A549 (cell line): ENCODE measurements around the gene SCPEP1. TPM values are rescaled to one million over a fixed set of nuclear protein-coding genes. Genes with fewer than 3 reads are reported as not detected.
"Not testable (repeated sequence)": the region's sequence is repeated elsewhere in the genome, so short reads cannot be mapped to it uniquely, and the experiment has no call there.

ENCODE experiments used
- ATAC-seq, 2 experiments: fragments of 200-7000 bp in 1 of 2; fragments of >200 bp in 1 of 2; cut with Nextera tagmentation in 1 of 2; cut with Tn5 transposase in 1 of 2; 3 replicates each; pipeline versions ENCODE4 v1.8.0 to v1.9.1; 2018 to 2020; ENCODE audit warnings: mild to moderate bottlenecking in 1 of 2, moderate library complexity in 1 of 2
- CTCF ChIA-PET: fragments of 300-600 bp; sonication (Branson Sonifier 250); formaldehyde crosslinking; extraction: SDS; loops from one replicate; lab custom pipeline; 2021; ENCODE audit warnings: antibody characterized with exemption, inconsistent platforms; lab: Yijun Ruan, JAX
- POLR2A ChIA-PET: fragments of 350-600 bp; formaldehyde crosslinking; extraction: SDS; loops from one replicate; lab custom pipeline; 2021; ENCODE audit warnings: antibody characterized with exemption, inconsistent platforms; lab: Yijun Ruan, JAX
- DNase-seq, 2 experiments: peaks; one replicate each; pipeline versions ENCODE4 v3.0.0 to v3.0.0-alpha.2; 2011 to 2016; ENCODE audit warnings: low read depth in 1 of 2, low spot score in 1 of 2
- FAIRE-seq: peaks from 2 replicates; lab custom pipeline; 2011; peaks lifted over from hg19 to GRCh38; lab: Jason Lieb, UNC
- H3K27ac ChIP-seq, 2 experiments: fragments of >200 bp; sonication (Bioruptor Twin); formaldehyde crosslinking; 3 replicates each; pipeline ENCODE4 v1.5.1; 2016 to 2017
- H3K4me1 ChIP-seq: fragments of >200 bp; sonication (Bioruptor Twin); formaldehyde crosslinking; 3 replicates; pipeline ENCODE4 v1.6.1; 2016
- H3K4me2 ChIP-seq: fragments of >200 bp; sonication (Bioruptor Twin); formaldehyde crosslinking; 3 replicates; pipeline ENCODE4 v1.6.1; 2016
- H3K4me3 ChIP-seq: fragments of >200 bp; sonication (Bioruptor Twin); formaldehyde crosslinking; 3 replicates; pipeline ENCODE4 v1.5.1; 2016
- H3K9me3 ChIP-seq: fragments of >200 bp; sonication (Bioruptor Twin); formaldehyde crosslinking; 3 replicates; pipeline ENCODE4 v1.6.1; 2016
- CTCF ChIP-seq: fragments of >200 bp; sonication (Bioruptor Twin); formaldehyde crosslinking; IDR thresholded peaks from 3 replicates; pipeline ENCODE4 v1.5.1; 2016
- EHMT2 ChIP-seq: fragments of 200-600 bp; sonication (generic); IDR thresholded peaks from 2 replicates; pipeline ENCODE4 v1.6.1; 2016; ENCODE audit warnings: antibody characterized with exemption, low read depth, mild to moderate bottlenecking, moderate library complexity
- FOSB ChIP-seq: fragments of 250-450 bp; sonication (Bioruptor Pico); IDR thresholded peaks from 2 replicates; pipeline ENCODE4 v1.5.0; 2020; ENCODE audit warnings: mild to moderate bottlenecking, moderate library complexity
- HMGXB4 ChIP-seq: fragments of 250-450 bp; sonication (Bioruptor Pico); IDR thresholded peaks from 2 replicates; pipeline ENCODE4 v1.5.0; 2021; ENCODE audit warnings: mild to moderate bottlenecking, moderate library complexity, borderline replicate concordance
- HOXB13 ChIP-seq: fragments of 250-450 bp; sonication (Bioruptor Pico); IDR thresholded peaks from 2 replicates; pipeline ENCODE4 v1.5.0; 2020; ENCODE audit warnings: low read depth, mild to moderate bottlenecking, moderate library complexity
- JUN ChIP-seq, 2 experiments: fragments of >200 bp; sonication (Bioruptor Twin); formaldehyde crosslinking; IDR thresholded peaks; 2 replicates in 1 of 2; 3 replicates in 1 of 2; pipeline ENCODE4 v1.6.1; 2016 to 2017
- MYC ChIP-seq: IDR thresholded peaks from 2 replicates; pipeline ENCODE4 v1.6.1; 2012; ENCODE audit warnings: mild to moderate bottlenecking, inconsistent platforms, low read length, improper control_type of control experiment, borderline replicate concordance
- NR3C1 ChIP-seq: fragments of >200 bp; sonication (Bioruptor Twin); formaldehyde crosslinking; IDR thresholded peaks from 3 replicates; pipeline ENCODE4 v1.6.1; 2017
- PHF8 ChIP-seq: fragments of 200-600 bp; sonication (generic); IDR thresholded peaks from 2 replicates; pipeline ENCODE4 v1.6.1; 2016; ENCODE audit warnings: low read depth, mild to moderate bottlenecking, antibody characterized with exemption, moderate library complexity, borderline replicate concordance
- POLR2A ChIP-seq: IDR thresholded peaks from 2 replicates; pipeline ENCODE4 v1.6.1; 2012; ENCODE audit warnings: mild to moderate bottlenecking, low read length
- RAD21 ChIP-seq, 2 experiments: fragments of >200 bp in 1 of 2; sonication (Bioruptor Twin) in 1 of 2; formaldehyde crosslinking in 1 of 2; IDR thresholded peaks in 1 of 2; conservative IDR thresholded peaks in 1 of 2; 2 replicates in 1 of 2; 3 replicates in 1 of 2; pipeline ENCODE4 v1.6.1; 2012 to 2018; ENCODE audit warnings: inconsistent platforms in 1 of 2
- SMC3 ChIP-seq: fragments of >200 bp; sonication (Bioruptor Twin); formaldehyde crosslinking; IDR thresholded peaks from 3 replicates; pipeline ENCODE4 v1.6.1; 2018; ENCODE audit warnings: inconsistent platforms
- ZFP36 ChIP-seq: fragments of 450-650 bp; IDR thresholded peaks from 2 replicates; pipeline ENCODE4 v1.6.1; 2014; ENCODE audit warnings: borderline replicate concordance; ENCODE audit not compliant: partially characterized antibody
- WGBS: methylation state at CpG from one replicate; pipeline ENCODE4 v1.1.6; 2017; ENCODE audit errors: missing lambda C conversion rate; 5-methylcytosine and 5-hydroxymethylcytosine counted together
- polyA plus RNA-seq, 4 experiments: library from polyadenylated mRNA; depleted of rRNA in 3 of 4; stranded (reverse); fragments of >200 nt; fragmentation: RNase III in 1 of 4; extraction: RNeasy Plus Mini Kit Qiagen cat#74134 plus additional on column Dnase treatment in 1 of 4; gene quantifications; 2 replicates in 3 of 4; 3 replicates in 1 of 4; pipeline ENCODE4 v1.2.3, GENCODE V29; 2011 to 2017
- TF ChIP-seq, protein P1 (sequence below): fragments of >200 bp; sonication (Bioruptor Twin); formaldehyde crosslinking; IDR thresholded peaks from 3 replicates; pipeline ENCODE4 v1.6.1; 2016
- TF ChIP-seq, protein P2 (sequence below): IDR thresholded peaks from 2 replicates; pipeline ENCODE4 v1.6.1; 2012

The SCPEP1 gene
- polyA plus RNA-seq, 2 of the 4 experiments (the other 2 are of a cell fraction) = 44.5 to 45.0 TPM

- peak; percentile 83 for TF ChIP-seq SMC3
- peak; percentile 84; the same call in 1 of the 2 replicates for TF ChIP-seq HMGXB4 (CRISPR knock-in tag)
- TF ChIP-seq HOXB13 = 0 out of 2 replicates have a peak, but pooled peaks have one; percentile 57
- TF ChIP-seq, protein P1, sequence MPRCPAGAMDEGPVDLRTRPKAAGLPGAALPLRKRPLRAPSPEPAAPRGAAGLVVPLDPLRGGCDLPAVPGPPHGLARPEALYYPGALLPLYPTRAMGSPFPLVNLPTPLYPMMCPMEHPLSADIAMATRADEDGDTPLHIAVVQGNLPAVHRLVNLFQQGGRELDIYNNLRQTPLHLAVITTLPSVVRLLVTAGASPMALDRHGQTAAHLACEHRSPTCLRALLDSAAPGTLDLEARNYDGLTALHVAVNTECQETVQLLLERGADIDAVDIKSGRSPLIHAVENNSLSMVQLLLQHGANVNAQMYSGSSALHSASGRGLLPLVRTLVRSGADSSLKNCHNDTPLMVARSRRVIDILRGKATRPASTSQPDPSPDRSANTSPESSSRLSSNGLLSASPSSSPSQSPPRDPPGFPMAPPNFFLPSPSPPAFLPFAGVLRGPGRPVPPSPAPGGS = peak; percentile 47; the same call in 1 of the 3 replicates
- peak; percentile 69 for TF ChIP-seq POLR2A
- TF ChIP-seq RAD21 (conservative IDR thresholded peaks at IDR 0.05 in 1 of 2, IDR thresholded peaks at IDR 0.05 in 1 of 2) = peak; percentile 64 to 73
- peak; percentile 99 for TF ChIP-seq PHF8
- TF ChIP-seq FOSB = no peak
- TF ChIP-seq NR3C1 = no peak
- peak; percentile 94 for TF ChIP-seq CTCF
- TF ChIP-seq JUN (IDR thresholded peaks at IDR 0.05) = peak in 1 of 2 experiments; percentile 97; a peak in 3 of 5 replicates
- no peak for TF ChIP-seq EHMT2
- TF ChIP-seq MYC = peak; percentile 96
- TF ChIP-seq ZFP36 = no peak
- TF ChIP-seq, protein P2, sequence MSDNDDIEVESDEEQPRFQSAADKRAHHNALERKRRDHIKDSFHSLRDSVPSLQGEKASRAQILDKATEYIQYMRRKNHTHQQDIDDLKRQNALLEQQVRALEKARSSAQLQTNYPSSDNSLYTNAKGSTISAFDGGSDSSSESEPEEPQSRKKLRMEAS = peak; percentile 94
Observed at GRCh38 chr17:56960596-56961538, 17.1 kb upstream of the SCPEP1 start, which contains the start of gene COIL (continued).

DNA sequence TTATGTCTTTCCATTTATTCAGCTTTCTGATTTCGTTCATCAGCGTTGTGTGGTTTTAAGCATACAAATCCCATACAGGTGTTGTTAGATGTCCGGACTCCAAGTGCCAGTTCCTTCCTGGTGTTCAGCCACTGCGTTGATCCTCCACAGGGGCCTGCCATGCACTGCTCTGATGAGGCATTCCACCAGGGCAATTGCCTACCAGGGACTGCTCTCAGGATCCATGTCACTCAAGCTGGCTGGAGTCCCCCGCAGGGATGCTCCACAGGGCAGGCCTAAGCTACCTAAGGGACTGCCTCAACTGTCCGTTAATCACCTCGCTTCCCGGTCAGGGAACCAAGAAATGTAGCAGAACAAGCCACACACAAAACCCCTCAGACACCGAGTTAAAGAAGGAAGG, 12.7 kb upstream of the SCPEP1 start:
- H3K4me2 ChIP-seq, FAIRE-seq, DNase-seq, ATAC-seq, H3K27ac ChIP-seq, H3K9me3 ChIP-seq, H3K4me3 ChIP-seq, H3K4me1 ChIP-seq, POLR2A ChIA-PET: not testable (repeated sequence)
- 79% methylated on average over 9 of the region's 9 CpGs for WGBS
- CTCF ChIA-PET = interaction anchor here (0.8 to 2.6 kb wide), 4 partner anchors 11 to 146 kb away, joined by 3 to 11 read pairs (median 4); no protein-coding TSS in a partner anchor

DNA sequence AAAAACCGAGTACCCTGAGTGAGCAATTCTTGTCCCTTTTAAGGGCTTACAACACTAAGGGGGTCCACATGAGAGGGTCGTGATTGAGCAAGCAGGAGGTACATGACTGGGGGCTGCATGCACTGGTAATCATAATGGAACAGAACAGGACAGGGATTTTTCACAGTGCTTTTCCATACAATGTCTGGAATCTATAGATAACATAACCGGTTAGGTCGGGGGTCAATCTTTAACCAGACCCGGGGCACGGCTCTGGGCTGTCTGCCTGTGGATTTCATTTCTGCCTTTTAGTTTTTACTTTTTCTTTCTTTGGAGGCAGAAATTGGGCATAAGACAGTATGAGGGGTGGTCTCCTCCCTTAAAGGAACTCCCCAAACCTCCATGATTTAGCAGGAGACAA, 12.2 kb upstream of the SCPEP1 start:
- DNase-seq, H3K27ac ChIP-seq, POLR2A ChIA-PET, H3K4me3 ChIP-seq, FAIRE-seq, H3K4me2 ChIP-seq, H3K9me3 ChIP-seq, ATAC-seq, H3K4me1 ChIP-seq: not testable (repeated sequence)
- CTCF ChIA-PET = interaction anchor here (0.8 to 2.6 kb wide), 5 partner anchors 11 to 146 kb away, joined by 3 to 11 read pairs (median 4); no protein-coding TSS in a partner anchor
- 69% methylated on average over 6 of the region's 6 CpGs for WGBS
